Measurements from ENCODE around the gene NACC2. TPM values are rescaled to one million over a fixed set of nuclear protein-coding genes. Genes with fewer than 3 reads are reported as not detected.

Gene NACC2
- polyA plus RNA-seq, 3 donors: 8.1 to 32.4 (median 8.7) TPM

DNA sequence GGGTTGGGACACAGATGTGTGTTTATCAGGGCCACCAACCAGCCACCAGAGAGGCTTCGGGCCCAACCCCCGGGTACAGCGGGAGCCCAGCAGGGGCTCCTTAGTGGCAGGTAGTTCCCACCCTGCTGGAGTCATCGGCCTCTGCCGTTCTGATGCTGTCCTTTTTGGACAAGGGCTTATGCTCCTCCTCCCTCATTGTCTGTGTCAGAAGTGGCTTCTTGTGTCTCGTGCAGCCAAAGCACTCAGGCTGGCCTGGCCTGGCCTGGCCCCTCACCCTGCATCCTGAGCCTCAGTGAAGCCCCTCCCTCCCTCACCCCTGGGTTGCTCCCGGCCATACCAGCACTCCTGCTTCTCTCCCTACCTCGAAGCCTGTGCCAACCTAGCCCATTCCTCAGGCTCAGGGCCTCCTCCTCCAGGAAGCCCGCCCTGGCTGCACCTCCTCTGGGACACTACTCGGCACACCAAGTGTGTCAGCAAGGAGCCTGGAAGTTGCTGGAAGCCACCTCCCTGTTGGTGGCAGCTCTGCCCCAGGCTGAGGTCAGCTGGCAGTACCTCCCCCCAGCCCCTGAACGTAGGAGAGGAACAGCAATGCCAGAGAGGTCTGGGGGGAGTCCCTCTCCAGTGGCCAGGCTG lies 129.8 kb downstream of the NACC2 start:
- H3K4me1 Mint-ChIP-seq: peaks cover 57% of the 10 kb centered on the region
- H3K27ac Mint-ChIP-seq: no peak overlapping the region
- no peak overlapping the region for H3K9ac ChIP-seq (ENCODE audit: insufficient read depth, low read length, poor library complexity, severe bottlenecking)
- H3K4me2 ChIP-seq (replicated peaks; ENCODE audit: extremely low read depth, low read length, poor library complexity, severe bottlenecking): no peak overlapping the region
- no peak overlapping the region for H3K27ac ChIP-seq (ENCODE audit: low read depth in 1 of 2, low read length in 2 of 2)
- TF ChIP-seq, protein P1, sequence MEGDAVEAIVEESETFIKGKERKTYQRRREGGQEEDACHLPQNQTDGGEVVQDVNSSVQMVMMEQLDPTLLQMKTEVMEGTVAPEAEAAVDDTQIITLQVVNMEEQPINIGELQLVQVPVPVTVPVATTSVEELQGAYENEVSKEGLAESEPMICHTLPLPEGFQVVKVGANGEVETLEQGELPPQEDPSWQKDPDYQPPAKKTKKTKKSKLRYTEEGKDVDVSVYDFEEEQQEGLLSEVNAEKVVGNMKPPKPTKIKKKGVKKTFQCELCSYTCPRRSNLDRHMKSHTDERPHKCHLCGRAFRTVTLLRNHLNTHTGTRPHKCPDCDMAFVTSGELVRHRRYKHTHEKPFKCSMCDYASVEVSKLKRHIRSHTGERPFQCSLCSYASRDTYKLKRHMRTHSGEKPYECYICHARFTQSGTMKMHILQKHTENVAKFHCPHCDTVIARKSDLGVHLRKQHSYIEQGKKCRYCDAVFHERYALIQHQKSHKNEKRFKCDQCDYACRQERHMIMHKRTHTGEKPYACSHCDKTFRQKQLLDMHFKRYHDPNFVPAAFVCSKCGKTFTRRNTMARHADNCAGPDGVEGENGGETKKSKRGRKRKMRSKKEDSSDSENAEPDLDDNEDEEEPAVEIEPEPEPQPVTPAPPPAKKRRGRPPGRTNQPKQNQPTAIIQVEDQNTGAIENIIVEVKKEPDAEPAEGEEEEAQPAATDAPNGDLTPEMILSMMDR (IDR thresholded peaks at IDR 0.05): no peak
- intact Hi-C loops (cut with micrococcal nuclease): loop anchor here (5.0 to 10.0 kb wide), 3 partner anchors 80 to 100 kb away; no protein-coding TSS in a partner anchor
- no peaks in the 10 kb centered on the region for H3K9me3 ChIP-seq (replicated peaks in 1 of 2; ENCODE audit: control insufficient read depth in 1 of 2, insufficient read depth in 1 of 2, low read length in 2 of 2)
- peaks cover 54 to 58% of the 10 kb centered on the region in 2 donors for H3K4me1 ChIP-seq (ENCODE audit: control insufficient read depth in 1 of 2, insufficient read depth in 2 of 2, low read length in 2 of 2)
- 84% methylated on average over 10 of the region's 11 CpGs for WGBS (ENCODE audit: insufficient coverage)
- H3K4me3 ChIP-seq (replicated peaks in 1 of 3; ENCODE audit: low read depth in 2 of 3, low read length in 3 of 3): no peak overlapping the region
- H3K79me2 ChIP-seq (ENCODE audit: insufficient read depth, low read length): peaks cover 6% of the 10 kb centered on the region
- no peaks in the 10 kb centered on the region for H3K27me3 ChIP-seq (ENCODE audit: control insufficient read depth in 2 of 2, insufficient read depth in 2 of 2, low read length in 2 of 2)
- H4K20me1 ChIP-seq (ENCODE audit: insufficient read depth, low read length): peaks cover under 1% of the 10 kb centered on the region
- DNase-seq: no peak
- H3K4me3 Mint-ChIP-seq: no peak overlapping the region
- peaks cover 3 to 5% (median 5%) of the 10 kb centered on the region in 3 donors for H3K27me3 Mint-ChIP-seq (ENCODE audit: low read depth in 3 of 3)
- no peak overlapping the region for H2AFZ ChIP-seq (ENCODE audit: insufficient read depth, low read depth, low read length, poor library complexity, severe bottlenecking)
- no peaks in the 10 kb centered on the region for H3K36me3 ChIP-seq (replicated peaks in 1 of 2; ENCODE audit: control insufficient read depth in 1 of 2, insufficient read depth in 2 of 2, low read length in 2 of 2)
- H3K9me3 Mint-ChIP-seq: no peaks in the 10 kb centered on the region
- no peaks in the 10 kb centered on the region for H3K36me3 Mint-ChIP-seq

DNA sequence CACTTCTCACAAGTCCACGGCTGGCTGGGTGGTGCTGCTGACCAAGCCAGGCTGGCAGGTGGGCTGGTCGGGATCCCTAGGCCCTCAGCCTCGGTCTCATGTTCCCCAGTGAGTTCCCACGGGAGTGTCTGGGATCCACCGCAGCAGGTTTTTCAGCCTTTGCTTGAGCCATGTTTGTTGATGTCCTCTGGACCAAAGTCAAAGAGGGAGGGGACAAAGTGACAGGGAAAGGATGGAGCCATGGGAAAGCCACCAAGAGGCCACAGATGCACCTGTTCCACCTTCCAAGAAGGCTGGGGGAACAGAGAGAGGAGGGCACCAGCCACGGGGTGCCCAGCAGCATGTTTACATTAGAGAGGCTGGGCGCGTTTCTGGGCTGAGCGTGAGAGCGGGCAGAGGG lies 131.2 kb downstream of the NACC2 start:
- H2AFZ ChIP-seq (ENCODE audit: insufficient read depth, low read depth, low read length, poor library complexity, severe bottlenecking): no peak overlapping the region
- DNase-seq: no peak
- peaks cover 13% of the 10 kb centered on the region for H4K20me1 ChIP-seq (ENCODE audit: insufficient read depth, low read length)
- H3K9me3 Mint-ChIP-seq: no peaks in the 10 kb centered on the region
- TF ChIP-seq, protein P1 (IDR thresholded peaks at IDR 0.05): no peak
- H3K79me2 ChIP-seq (ENCODE audit: insufficient read depth, low read length): peaks cover 19% of the 10 kb centered on the region
- H3K27ac ChIP-seq (ENCODE audit: low read depth in 1 of 2, low read length in 2 of 2): no peak overlapping the region
- no peak overlapping the region for H3K4me2 ChIP-seq (replicated peaks; ENCODE audit: extremely low read depth, low read length, poor library complexity, severe bottlenecking)
- peaks cover 55% of the 10 kb centered on the region for H3K4me1 Mint-ChIP-seq
- no peak overlapping the region for H3K9ac ChIP-seq (ENCODE audit: insufficient read depth, low read length, poor library complexity, severe bottlenecking)
- no peaks in the 10 kb centered on the region for H3K27me3 ChIP-seq (ENCODE audit: control insufficient read depth in 2 of 2, insufficient read depth in 2 of 2, low read length in 2 of 2)
- peak overlapping the region in 1 of 2 donors; percentile 6 for H3K4me3 Mint-ChIP-seq
- 68% methylated on average over 9 of the region's 10 CpGs for WGBS (ENCODE audit: insufficient coverage)
- H3K36me3 ChIP-seq (replicated peaks in 1 of 2; ENCODE audit: control insufficient read depth in 1 of 2, insufficient read depth in 2 of 2, low read length in 2 of 2): no peaks in the 10 kb centered on the region
- peaks cover 3 to 5% (median 5%) of the 10 kb centered on the region in 3 donors for H3K27me3 Mint-ChIP-seq (ENCODE audit: low read depth in 3 of 3)
- H3K4me1 ChIP-seq (ENCODE audit: control insufficient read depth in 1 of 2, insufficient read depth in 2 of 2, low read length in 2 of 2): peaks cover 54 to 58% of the 10 kb centered on the region in 2 donors
- intact Hi-C loops (cut with micrococcal nuclease): loop anchor here (5.0 to 10.0 kb wide), 3 partner anchors 57 to 99 kb away; partner anchors contain the start of gene CAMSAP1 (in 1 of the 2)
- H3K27ac Mint-ChIP-seq: no peak overlapping the region
- H3K4me3 ChIP-seq (replicated peaks in 1 of 3; ENCODE audit: low read depth in 2 of 3, low read length in 3 of 3): no peak overlapping the region
- no peaks in the 10 kb centered on the region for H3K36me3 Mint-ChIP-seq
- no peaks in the 10 kb centered on the region for H3K9me3 ChIP-seq (replicated peaks in 1 of 2; ENCODE audit: control insufficient read depth in 1 of 2, insufficient read depth in 1 of 2, low read length in 2 of 2)

Data from CD14-positive monocyte (primary cell).